GM21723 (cell line): Measurements from ENCODE around the gene DYNLT5.
"Not testable (repeated sequence)": the region's sequence is repeated elsewhere in the genome, so short reads cannot be mapped to it uniquely, and the experiment has no call there.

ENCODE experiments used
- ATAC-seq: cut with Tn5 transposase; IDR thresholded peaks from one replicate; pipeline ENCODE4 v1.9.1; 2021; ENCODE audit warnings: mild to moderate bottlenecking, moderate library complexity; ENCODE audit not compliant: unreplicated experiment

DYNLT5 gene

DNA sequence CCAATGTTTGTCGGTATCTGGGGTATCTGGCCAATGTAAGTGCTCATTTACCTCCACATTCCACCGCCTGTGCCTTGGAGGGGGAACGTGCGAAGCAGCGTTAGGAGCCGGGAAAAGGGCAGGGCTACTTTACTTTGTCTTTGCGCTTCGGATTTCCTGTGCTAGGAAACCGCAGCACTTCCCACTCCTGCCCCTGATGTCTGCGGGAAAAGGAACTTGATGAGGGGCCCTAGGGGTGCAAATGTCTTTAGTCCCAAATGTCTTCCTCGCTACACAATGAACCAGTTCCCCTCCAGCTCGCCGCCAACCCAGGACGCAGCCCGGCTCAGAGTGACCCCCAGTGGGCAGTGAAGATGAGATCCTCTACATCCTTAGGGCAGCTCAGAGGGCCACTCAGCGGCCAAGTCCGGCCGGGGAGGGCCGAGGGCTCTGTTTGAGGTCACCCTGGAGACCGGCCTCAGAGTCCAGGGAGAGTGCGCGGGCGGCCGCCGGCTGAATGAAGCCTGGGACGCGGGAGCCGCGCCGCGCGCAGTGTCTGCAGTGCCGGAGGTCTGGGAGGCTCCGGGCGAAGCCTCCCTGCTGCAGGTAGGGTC is at the start of gene DYNLT5:
Gene DYNLT5 (plus strand): TSS at position 460 of the 593 bp plus-strand sequence. CDS start 2,200 bp downstream, outside the sequence.
- ATAC-seq: peak; percentile 54

DNA sequence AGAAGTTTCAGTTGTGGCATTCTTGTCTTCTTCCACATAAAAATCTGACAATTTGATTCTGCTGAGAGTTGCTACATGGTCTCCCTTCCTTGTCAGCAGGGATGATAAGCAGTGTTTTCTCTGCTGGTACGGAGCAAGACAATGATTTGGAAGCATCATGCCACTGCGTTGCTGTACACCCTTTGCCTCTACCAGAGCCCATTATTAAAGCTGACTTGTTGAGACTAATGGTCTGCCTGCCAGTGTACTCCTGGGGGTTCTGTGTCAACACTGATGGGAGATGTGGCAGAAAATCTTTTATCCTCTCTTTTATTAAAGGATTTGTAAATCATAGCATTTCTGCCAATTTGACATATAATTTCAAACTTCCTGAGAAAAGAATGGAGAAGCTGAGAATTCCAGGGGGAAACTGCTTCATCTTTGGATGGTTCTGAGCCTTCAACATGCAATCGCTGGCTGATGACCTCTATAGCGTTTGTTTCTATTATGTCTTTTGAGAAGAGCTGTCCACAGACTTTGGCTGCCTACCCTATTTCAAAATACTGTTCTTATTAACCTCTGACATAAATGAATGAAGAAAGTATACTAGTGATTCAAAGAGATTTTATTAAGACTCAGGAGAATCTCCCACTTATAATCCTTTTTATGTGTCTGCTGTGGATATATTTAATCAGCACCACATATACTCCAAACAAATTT is 47.9 kb upstream of the DYNLT5 start:
- ATAC-seq: no peak

- ATAC-seq: no peak
These were observed 47.1 kb upstream of the DYNLT5 start for GRCh38 chr1:66705110-66705509.

- no peak for ATAC-seq
These were observed 40.8 kb upstream of the DYNLT5 start for GRCh38 chr1:66711420-66711819.

- ATAC-seq: no peak
These were observed 39.4 kb upstream of the DYNLT5 start for GRCh38 chr1:66712839-66713238.

- ATAC-seq: no peak
These were observed 28.3 kb upstream of the DYNLT5 start for GRCh38 chr1:66723985-66724384.

DNA sequence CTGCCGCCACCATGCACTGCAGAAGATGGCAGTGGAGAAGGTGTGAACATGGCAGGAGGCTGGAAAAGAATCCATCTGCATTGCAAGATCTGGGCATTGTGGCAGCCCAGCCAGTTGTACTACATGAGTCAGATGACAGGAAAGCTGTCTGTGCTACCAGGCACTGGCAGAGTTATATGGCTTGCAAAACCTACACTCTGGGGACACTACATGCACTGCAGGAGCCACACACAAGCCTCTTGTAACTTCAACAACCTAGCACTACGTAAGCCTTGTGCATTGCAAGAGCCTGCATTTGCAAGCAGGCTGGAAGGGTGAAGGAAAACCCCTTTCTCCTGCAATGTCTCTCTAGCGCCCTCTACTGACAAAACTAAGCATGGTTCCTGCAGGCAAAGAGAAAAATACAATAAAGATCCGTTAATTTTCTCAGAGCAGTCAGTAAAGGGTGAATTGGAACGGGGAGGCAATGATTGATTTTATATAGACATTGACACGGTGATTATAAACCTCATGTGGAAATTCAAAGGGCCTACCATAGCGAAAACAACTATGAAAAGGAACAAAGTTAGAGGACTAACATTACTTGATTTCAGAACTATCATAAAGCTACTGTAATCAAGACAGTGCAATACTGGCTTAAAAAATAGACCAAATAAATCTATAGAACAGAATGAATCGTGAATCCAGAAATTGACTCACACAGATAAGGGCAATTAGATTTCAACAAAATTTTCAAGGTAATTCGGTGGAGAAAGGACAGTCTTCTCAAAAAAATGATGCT is 26.2 kb upstream of the DYNLT5 start:
- peak; percentile 92 for ATAC-seq

GRCh38 chr1:66728021-66728420 is 24.2 kb upstream of the DYNLT5 start:
- no peak for ATAC-seq

GRCh38 chr1:66728716-66729115 is 23.5 kb upstream of the DYNLT5 start:
- not testable (repeated sequence) for ATAC-seq

GRCh38 chr1:66729119-66729518 is 23.1 kb upstream of the DYNLT5 start:
- ATAC-seq: no peak

GRCh38 chr1:66729523-66729922 is 22.7 kb upstream of the DYNLT5 start:
- ATAC-seq: no peak

DNA sequence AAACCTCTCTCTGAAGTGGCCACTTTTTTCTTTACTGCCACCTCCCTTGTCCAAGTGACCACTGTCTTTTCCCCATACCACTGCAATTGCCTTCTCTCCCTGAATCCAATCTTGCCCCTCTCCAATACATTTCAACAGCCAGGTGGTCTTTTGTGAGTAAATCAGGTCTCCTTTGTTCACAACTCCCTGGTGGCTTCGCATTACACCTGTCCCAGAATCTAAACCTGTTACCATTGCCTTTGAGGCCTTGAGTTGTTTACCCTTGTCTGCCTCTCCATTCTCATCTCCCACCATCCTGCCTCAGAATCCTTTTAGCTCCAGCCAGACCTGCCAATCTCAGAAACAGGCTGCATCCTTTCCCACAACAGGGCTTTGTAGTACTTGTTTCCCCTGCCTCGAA is 21.8 kb upstream of the DYNLT5 start:
- no peak for ATAC-seq

- no peak for ATAC-seq
These were observed 20.9 kb upstream of the DYNLT5 start for GRCh38 chr1:66731170-66731865.

- ATAC-seq: peak; percentile 70
These were observed 19.7 kb upstream of the DYNLT5 start for GRCh38 chr1:66732407-66733166.

DNA sequence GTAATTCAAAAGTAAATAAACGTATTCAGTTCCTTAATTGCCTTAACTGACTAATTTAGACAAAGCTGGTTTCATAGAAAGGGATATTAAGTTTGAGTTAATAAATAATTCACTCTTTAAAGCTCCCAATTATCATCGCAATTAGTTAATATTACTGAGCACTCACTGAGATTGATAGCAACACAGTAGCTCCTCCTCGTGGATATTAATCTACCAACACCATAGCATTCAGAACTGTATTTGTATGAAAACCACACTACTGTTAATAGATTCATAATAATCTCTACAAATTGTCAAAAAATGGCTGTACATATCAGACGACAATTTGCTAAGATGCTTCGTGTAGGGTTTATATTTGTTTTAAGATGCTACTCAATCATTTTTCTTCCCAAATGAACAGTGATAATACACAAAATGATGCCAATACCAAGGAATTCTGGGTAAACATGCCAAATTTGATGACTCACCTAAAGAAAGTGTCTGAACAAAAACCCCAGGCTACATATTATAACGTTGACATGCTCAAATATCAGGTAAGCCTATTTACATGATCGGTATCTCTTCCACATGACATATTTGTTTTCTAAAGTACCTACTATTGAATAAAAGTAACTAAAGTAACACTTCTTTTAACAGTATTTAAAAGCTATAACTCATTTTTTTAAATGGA is 18.8 kb upstream of the DYNLT5 start:
- ATAC-seq: no peak

DNA sequence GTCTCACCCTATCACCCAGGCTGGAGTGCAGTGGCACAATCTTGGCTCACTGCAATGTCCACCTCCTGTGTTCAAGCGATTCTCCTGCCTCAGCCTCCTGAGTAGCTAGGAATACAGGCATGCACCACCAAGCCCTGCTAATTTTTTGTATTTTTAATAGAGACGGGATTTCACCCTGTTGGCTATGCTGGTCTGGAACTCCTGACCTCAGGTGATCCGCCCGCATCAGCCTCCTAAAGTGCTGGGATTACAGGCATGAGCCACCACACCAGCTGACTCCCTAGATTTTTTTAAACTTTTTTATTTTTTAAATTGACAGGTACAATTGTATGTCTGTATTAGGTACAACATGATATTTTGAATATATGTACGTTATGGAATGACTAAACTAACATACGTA is 17.7 kb upstream of the DYNLT5 start:
- not testable (repeated sequence) for ATAC-seq

- ATAC-seq: no peak
These were observed 14.4 kb upstream of the DYNLT5 start for GRCh38 chr1:66737836-66738235.

DNA sequence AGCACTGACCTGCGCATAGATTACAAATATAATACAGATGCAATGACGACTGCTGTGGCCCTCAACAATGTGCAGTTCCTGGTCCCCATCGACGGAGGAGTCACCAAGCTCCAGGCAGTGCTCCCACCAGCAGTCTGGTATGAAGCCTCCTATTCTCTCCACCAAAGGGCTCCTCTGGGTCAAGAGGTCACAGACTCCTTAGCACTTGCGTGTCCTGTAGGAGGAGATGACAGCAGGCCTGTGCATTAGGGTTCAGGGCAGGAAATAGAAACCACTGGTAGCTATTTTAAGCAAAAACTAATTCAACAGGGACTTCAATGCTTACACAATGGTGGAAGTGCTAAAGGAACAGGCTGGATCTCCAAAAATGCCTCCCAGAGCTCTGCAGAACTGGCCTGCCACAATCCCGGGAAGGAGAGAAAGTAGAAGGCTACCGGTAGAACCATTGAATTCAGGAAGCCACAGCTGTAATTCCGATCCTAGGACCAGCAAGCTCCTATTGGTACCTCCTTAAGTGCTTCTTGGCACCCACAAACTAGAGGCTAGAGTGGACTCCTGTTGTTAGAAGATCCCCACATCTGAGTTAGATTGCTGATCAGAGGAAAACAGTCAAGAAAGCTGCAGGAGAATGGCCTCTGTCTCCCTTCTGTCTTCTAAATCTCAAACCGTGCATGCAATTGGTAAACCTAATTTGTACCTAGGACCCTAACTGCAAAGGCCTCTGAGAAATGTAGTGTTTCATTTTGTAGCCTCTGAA is 12.7 kb upstream of the DYNLT5 start:
- ATAC-seq: peak; percentile 74

DNA sequence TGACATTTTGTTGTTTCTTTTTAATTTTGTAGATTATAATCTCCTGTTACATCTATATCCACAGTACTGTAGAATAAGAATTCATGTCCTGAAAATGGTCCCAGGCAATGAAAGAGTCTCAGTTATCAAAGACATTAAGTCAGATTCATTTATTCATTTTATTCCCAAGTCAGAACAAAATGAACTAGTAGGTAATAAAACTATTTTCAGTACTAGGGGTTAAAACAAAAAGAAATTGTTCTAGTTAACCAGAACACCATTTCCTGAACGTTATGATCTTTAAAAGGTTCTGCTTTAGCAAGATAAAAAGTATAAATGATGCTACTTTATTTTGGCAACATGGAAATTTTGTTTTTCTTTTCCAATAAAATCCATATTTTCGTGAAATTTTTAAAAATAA is 6.8 kb upstream of the DYNLT5 start:
- ATAC-seq: no peak
